NCI-H2171 (cell line): ENCODE measurements around the gene GGPS1.
"Not testable (repeated sequence)": the region's sequence is repeated elsewhere in the genome, so short reads cannot be mapped to it uniquely, and the experiment has no call there.

Experiments used
- DNase-seq: peaks from one replicate; lab custom pipeline; 2025; lab: John Stamatoyannopoulos, UW

Gene GGPS1

DNA sequence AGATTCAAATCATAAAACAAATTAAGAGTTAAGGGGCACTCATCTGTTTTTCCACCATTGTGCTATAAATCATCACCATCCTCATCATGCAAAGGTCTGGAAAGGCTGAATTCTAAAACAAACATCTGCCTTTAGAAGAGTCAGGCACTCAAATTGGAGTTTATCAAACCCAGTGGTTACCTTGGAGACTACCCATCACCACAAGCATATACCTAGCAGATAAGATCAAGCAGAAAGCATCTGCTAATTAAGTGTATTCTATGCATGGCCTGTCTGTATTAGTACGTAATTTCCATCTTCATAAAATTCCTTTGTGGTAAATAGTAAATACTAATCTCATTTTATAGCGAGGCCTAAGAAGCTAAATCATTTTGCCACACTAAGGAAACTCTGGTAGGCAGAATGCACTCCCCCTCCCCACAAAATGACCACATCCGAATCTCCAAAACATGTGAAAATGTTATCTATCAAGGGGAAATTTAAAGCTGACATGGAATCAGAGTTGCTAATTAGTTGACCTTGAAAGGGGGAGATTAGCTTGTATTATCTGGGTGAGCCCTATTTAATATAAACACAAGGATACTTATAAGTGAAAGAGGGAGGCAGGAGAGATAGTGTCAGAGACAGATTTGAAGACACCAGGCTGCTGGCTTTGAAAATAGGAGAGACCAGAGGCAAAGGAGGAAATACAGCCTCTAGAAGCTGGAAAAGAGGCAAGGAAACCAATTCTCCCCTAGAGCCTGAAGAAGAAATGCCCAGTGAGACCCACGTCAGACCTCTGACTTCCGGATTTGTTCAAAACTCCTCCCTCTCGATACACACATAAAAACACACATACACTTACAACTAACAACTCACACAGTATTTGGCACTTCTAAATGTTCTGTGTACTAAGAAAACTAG, 23.6 kb upstream of the GGPS1 start:
- no peak for DNase-seq

DNA sequence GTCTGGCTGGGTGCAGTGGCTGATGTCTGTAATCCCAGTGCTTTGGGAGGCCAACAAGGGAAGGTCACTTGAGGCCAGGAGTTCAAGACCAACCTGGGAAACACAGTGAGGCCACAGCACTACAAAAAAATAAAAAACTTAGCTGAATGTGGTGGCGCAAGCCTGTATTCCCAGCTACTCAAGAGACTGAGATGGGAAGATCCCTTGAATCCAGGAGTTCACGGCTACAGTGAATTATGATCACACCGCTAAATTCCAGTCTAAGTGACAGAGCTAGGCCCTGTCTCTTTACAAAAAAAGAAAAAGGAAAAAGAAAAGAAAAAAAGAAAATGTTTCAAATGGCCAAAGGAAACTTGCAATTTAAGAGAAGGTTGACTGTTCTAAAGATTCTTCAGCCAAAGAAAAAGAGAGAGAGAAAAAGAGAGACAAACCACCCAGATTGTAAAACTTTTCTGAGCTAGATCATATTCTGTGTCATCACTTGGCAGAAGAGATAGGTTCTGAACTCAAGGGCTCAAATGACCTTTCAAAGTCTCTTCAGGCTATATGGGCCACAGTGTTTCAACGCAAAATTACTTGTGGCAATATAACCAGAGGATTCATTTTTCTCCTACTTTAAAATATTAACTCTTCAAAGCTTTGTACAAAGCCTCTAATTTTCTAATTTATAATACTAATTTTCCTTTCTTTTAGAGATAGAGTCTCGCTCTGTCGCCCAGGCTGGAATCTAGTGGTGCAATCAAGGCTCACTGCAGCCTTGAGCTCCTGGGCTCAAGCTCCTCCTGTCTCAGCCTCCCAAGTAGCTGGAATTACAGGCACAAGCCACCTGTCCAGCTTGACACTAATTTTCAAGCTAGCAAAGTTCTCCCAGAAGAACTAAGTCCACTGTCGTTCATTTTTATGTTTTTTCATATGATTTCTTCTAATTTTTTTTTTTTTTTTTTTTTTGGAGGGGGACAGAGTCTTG, 20.9 kb upstream of the GGPS1 start:
- DNase-seq: no peak

DNA sequence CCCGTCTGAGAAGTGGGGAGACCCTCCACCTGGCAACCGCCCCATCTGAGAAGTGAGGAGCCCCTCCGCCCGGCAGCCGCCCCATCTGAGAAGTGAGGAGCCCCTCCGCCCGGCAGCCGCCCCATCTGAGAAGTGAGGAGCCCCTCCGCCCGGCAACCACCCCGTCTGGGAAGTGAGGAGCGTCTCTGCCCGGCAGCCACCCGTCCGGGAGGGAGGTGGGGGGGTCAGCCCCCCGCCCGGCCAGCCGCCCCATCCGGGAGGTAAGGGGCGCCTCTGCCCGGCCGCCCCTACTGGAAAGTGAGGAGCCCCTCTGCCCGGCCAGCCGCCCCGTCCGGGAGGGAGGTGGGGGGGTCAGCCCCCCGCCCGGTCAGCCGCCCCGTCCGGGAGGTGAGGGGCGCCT, 19.2 kb upstream of the GGPS1 start:
- DNase-seq: not testable (repeated sequence)

DNA sequence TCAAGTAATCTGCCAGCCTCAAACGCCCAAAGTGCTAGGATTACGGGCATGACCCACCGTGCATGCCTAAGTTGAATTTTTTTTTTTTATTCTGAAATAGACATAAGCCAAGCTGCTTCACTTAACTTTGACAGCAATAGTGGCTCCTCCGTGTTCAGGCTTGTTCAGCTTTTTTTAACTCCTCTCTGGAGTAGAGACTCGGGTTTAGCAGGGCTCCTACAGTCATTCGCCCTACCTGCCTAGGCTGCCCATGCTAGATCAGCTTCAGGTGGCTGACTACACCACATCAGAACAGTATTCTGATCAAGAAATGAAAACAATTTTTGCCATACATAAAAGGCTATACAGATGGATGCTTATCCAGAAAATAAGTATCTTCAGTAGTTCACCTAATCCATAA, 15.1 kb upstream of the GGPS1 start:
- peak; percentile 59 for DNase-seq

DNA sequence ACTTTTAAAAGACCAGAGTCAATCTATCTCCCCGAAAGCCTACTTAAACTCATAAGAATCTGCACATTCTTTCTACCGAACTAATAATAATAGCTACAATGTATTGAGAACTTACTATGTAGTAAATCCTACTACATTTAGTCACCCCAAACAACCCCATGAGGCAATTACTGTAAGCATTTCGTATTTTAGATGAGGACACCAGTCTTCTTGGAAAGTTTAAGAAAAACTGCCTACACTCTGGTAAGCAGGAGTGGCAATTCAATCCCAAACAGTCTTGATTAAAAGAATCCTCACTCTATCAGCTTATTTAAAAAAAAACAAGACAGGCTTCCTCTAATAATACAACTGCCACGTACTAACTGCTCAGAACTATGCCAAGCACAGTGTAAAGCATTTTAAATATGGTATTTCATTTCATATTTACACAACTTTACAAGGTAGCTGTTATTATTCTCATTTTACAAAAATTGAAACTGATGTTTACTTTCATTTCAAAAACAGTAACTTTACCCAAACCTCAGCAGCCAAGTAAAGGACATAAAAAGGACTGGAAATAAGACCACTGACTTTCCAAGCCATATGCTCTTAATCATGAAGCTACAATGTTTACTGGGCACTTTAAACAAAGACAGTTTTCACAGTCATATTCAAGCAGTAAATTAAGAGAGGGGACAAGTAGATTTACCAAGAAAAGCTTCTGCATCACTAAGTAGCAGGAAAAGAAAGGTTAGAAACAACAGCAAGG, 14.3 kb upstream of the GGPS1 start:
- no peak for DNase-seq

DNA sequence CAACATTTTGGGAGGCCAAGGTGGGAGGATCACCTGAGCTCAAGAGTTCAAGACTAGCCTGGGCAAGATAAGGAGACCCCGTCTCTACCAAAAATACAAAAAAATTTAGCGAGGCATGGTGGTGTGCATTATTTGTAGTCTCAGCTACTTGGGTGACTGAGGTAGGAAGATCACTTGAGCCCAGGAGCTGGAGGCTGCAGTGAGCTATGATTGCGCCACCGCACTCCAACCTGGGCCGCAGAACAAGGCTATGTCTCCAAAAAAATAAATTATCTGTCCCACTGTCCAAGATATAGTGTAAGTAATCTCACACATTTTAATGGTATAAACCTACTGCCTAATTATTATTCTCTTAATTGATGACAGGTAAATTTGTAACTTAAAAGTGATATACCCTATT, 13.2 kb upstream of the GGPS1 start:
- DNase-seq: no peak

DNA sequence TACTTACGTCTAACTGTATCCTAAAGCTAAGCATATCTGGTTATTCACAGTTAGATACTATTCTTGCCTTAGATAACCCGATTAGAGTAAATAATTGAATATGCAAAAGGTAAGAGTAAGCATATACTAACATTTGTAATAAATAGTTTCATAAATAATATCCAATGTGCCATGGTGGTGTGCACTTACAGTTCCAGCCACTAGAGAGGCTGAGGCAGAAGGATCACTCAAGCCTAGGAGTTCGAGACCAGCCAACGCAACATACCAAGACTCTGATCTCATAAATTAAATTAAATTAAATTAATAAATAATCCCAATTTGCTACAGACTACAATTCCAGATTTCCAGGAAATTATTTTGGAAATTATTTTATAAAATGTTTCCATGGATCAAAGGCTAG, 12.6 kb upstream of the GGPS1 start:
- DNase-seq: no peak

DNA sequence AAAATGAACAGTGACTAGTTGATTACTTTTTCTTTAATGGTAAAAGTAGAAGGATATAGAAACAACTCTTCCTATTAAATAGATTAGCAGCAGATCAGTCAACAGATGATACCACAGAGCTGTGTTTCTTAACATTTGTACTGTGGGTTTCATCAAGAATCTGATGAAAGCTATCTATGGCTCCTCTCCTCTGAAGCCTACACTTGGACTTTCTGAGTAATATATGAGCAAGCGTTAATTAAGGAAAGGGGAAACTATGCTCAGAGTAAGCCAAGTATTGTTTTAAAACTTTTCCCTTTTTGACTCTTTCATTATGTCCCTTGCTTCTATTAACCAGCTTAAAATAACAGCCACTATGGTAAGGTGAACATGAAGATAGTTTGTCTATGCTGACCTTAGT, 11.2 kb upstream of the GGPS1 start:
- DNase-seq: no peak

DNA sequence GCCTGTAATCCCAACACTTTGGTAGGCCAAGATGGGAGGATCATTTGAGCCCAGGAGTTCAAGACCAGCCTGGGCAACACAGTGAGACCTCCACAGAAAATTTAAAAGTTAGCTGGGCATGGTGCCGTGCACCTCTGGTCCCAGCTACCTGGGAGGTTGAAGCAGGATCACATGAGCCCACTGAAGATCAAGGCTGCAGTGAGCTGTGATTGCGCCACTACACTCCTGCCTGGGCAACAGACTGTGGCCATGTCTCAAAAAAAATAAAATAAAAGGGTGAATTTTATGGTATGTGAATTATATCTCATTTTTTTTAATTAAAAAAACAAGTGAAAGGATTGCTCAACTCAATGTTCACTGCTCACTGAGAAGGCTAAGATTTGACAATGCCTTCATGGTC, 9.1 kb upstream of the GGPS1 start:
- DNase-seq: no peak

DNA sequence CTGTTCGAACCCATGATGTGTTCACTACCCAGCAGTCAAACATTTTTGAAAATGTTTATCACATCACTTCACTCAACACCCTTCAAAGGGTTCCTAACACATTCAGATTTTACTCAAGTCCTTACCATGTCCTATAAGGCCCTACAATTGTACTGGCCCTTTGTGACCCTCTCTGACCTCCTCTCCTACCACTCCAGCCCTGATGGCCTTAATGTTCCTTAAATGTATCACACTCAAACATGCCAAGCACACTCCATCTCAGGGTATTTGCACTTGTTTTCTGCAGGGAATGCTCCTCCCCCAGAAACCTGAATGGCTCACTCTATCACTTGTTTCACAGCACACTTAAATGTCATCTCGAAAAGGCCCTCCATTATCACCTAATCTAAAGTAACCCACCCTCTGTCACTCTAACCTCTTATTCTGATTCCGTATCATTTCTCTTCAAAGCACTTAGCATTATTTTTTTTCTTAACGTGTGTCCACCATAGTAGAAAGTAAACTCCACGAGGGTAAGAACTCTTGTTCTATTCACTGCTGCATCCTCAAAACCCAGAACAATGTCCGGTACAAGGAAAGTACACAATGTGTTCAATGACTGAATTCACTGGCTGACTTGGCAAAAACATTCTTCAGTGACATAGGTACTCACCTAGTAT, 7.7 kb upstream of the GGPS1 start:
- no peak for DNase-seq

DNA sequence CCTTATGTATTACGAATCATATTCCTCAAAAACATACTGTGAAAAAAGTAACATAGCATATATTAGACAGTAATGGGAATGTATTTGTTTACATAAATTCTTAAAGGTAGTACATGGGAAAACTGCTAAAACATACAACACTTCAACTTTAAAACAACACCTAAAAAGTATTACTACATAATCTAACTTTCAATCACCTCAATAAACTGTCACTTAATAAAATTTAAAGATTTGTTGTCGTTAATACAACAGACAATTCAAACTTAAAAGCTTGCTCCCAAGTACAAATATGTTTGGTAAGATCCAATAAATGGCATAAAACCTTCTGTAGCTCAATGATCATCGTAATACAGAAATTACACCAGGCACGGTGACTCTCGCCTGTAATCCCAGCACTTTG, 4.1 kb upstream of the GGPS1 start:
- no peak for DNase-seq

DNA sequence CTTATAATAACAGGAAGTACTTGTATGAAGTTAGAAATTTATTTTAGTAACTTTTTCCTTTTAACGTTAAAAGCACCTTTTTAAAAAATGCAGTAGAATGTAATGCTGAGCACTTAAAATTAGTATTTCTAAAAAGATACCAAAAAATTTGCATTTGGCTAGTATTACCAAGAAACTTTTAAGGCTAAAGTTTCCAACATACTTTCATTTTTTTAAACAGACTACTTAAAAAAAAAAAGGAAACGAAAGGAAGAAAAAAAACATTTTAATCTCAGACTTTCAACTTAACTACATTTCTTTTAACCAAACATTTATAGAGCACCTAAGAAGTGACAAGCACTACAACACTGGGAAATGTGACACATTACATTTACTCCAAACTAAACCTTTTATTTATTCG, 3.2 kb upstream of the GGPS1 start:
- no peak for DNase-seq

DNA sequence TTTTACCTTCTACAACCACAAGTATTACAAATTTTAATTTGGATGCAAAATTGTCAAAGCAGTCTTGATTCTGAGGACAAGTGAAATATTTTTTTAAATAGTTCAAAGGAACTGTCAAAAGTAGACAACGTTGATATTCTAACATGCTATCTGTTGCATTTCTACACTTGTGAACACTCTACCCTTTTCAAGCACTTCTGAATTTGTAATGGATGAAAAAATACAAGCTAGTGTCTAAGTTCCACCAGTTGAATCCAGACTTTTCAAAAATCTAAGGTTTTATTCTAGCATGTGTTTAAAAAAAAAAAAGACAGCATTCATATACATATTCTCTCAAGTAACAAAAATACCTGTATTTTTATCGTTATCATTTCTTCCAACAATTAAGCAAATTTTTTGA, 2.5 kb upstream of the GGPS1 start:
- no peak for DNase-seq

DNA sequence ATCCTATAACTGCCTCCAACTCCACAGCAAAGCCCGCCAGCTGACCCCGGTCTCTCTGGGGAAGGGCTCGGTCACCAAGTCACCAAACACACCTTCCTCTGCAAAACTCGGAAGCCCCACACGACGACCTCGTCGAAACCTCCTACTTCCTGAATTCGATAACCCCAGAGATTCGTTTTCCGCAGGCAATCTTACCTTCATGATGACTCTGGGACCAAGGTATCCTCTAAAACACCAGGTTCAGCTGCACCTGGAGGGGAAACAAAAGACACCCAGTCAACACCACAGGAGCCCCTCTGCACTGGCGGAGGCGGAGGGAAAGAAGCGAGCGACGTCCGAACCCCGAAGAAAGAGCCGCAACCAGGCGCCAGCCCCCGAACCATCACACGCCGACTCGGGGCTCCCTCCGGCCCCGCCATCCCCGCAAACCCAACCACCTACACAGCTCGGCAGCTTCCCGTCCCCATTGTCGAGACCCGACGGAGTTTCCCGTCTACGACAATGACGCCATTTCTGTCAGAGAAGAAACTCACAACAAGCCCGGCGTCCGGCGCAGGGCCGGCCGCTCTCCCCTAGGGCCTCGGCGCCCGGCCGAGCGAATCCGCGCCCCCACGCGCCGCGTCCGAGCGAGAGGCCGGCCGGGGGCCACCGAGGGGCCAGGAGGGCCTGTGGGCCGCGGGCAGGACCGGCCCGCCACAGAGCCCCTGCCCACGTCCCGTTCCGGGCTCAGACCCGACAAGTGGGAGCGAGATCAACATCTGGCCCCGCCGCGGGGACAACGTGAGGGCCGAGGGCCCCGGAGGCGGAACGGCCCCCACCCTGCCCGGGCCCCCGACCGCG, 1.4 kb upstream of the GGPS1 start:
- DNase-seq: peak; percentile 18

DNA sequence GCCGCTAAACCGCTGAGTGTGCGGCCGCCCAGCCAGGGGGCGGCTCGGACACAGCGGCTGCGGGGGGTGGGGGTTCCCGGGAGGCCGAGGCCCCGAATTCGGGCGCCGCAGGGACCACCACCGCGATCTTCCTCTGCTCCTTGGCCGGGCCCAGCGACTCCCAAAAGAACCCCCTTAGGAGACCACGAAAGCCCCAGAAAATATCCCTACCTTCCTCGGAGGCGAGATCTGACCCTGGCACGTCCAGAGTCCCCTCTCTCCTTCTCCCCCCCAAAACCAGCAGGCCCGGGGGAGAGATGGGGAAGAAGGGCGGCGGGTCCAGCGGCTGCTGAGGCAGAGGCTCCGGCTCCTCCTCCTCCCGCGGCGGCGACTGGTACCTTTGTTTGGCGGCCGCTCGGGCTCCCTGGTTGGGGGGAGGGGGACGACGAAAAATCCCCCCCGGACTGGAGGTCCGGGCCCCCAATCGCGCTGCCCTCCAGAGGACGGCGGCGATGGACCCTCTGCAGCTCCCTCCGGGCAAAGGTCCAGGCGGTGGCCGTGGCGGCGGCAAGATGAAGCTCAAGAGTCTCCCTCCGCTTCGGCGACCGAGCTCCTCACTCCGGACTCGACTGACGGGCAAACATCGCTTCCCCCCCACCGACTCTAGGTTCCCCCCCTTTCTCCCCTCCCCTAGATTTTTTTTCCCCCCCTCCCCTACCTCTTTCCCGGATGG, 655 bp upstream of the GGPS1 start, which contains the start of gene ARID4B:
Gene ARID4B (minus strand): TSS at position 621 of the 712 bp plus-strand sequence. CDS start 1,260 bp downstream, outside the sequence.
- peak; percentile 44 for DNase-seq

DNA sequence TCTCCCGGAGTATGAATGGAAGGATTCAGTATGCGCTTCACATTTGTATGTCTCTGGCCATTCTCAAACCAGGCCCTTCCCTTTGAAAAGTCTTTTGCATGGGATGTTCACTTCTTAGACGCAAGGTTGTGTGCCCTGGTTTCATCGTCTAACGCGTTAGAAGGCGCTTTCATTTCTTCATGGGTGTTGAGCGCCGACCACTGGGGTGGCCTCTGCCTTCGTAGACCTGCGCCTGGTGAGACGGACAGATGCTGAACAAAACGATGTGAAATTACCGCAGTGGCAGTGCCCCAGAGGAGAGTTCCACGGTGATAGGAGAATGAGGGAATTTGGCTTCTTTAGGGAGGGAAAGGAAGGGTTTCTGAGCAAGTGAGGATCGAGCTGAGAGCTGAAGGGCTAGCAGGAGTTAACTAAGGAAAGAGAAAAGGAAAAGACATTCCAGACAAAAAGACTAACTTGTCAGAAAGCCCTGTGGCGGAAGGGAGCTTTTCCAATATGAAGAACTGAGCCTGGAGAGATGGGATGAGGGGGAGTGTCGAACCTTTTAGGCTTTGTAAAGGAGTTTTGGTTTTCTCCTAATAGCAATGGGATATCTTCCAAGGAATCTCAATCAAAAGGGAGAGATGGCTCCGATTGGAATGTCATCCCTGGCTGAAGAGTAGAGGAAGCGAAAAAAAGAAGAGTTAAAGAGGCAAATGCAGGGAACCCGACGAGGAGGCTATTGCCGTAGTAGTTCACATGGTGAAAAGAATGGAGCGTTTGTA, 951 bp downstream of the GGPS1 start:
- DNase-seq: peak; percentile 30

DNA sequence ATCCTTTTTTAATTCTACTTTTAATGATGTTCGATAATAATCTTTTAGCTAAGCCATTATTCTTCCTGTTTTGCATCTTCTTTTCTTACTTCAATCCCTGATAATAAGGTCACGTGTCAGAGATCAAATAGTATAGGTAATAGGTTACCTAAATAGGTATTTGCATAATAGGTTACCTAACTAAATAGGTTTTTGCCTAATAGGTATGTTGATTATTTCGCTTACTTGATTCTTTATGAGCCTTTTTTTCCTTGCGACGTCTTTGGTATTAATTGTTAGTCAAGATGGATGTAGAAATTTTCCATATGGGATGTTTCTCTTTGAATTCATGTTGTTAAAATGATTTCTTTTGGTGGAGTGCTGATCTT, 2.5 kb downstream of the GGPS1 start:
- no peak for DNase-seq

DNA sequence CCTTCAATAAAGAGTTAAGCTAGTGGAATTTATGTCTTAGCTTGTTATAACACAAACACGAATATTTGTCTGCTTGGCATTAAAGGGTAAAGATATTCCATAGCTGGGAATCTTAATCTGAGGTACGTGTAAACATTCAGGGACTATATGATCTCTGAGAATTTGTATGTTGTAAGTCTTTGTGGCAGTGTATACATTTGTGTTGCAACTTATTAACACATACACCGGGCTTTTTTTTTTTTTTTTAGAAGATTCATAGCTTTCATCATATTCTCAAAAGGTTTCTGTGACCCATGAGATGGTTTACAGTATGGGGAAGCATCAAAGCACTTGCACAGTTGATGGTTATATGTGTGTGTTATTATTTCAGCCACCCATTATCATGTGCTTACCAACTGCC, 3.0 kb downstream of the GGPS1 start:
- DNase-seq: no peak

DNA sequence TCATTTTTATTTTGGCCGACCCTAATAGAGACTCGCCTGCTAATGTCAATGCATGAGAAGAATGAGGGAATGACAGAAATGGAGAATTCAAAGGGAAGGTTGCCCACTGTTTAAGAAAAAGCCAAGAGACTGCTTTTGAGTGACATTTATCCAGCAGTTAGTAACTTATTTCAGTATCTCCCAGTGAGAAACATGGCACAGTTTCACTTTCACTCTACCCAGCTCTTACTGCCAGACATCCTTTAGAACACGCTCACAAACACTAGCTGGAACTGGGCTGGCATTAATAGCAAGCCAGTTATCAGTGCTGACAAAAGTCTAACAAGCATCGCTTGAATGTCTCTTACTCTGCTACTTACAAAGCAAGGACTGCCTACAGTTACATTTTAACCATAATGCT, 8.5 kb downstream of the GGPS1 start:
- no peak for DNase-seq
